ENCODE results near the gene GZMB. TPM values are rescaled to one million over a fixed set of nuclear protein-coding genes. Genes with fewer than 3 reads are reported as not detected.
"Not testable (repeated sequence)": the region's sequence is repeated elsewhere in the genome, so short reads cannot be mapped to it uniquely, and the experiment has no call there.

GZMB gene
- total RNA-seq, 1 donor from 2014 or later, result 0.96 TPM

GRCh38 chr14:24631749-24632335, 2.1 kb downstream of the GZMB start:
- no peak for DNase-seq (ENCODE audit: low spot score)

- DNase-seq (ENCODE audit: low spot score), result peak; percentile 24
These were observed 3.0 kb downstream of the GZMB start for GRCh38 chr14:24630872-24631477.

GRCh38 chr14:24630087-24630871, 3.7 kb downstream of the GZMB start:
- DNase-seq (ENCODE audit: low spot score), result no peak

GRCh38 chr14:24629521-24629920, 4.5 kb downstream of the GZMB start:
- no peak for DNase-seq (ENCODE audit: low spot score)

GRCh38 chr14:24613747-24614146, 20.2 kb downstream of the GZMB start:
- DNase-seq (ENCODE audit: low spot score), result no peak

- no peak for DNase-seq (ENCODE audit: low spot score)
These were observed 20.7 kb downstream of the GZMB start for GRCh38 chr14:24613241-24613640.

GRCh38 chr14:24612196-24612595, 21.8 kb downstream of the GZMB start:
- no peak for DNase-seq (ENCODE audit: low spot score)

GRCh38 chr14:24609655-24610344, 24.2 kb downstream of the GZMB start, which contains the start of gene GZMH:
Gene GZMH (minus strand): TSS chr14:24609685. CDS start chr14:24609613, 72 bp downstream.
- no peak for DNase-seq (ENCODE audit: low spot score)

- DNase-seq (ENCODE audit: low spot score), result no peak
These were observed 26.1 kb downstream of the GZMB start for GRCh38 chr14:24607635-24608514.

GRCh38 chr14:24607081-24607480, 26.9 kb downstream of the GZMB start:
- no peak for DNase-seq (ENCODE audit: low spot score)

GRCh38 chr14:24606297-24606696, 27.7 kb downstream of the GZMB start:
- DNase-seq (ENCODE audit: low spot score), result no peak

- no peak for DNase-seq (ENCODE audit: low spot score)
These were observed 28.4 kb downstream of the GZMB start for GRCh38 chr14:24605435-24606190.

GRCh38 chr14:24597403-24597802, 36.6 kb downstream of the GZMB start:
- no peak for DNase-seq (ENCODE audit: low spot score)

- no peak for DNase-seq (ENCODE audit: low spot score)
These were observed 38.7 kb downstream of the GZMB start for GRCh38 chr14:24595073-24595808.

- DNase-seq (ENCODE audit: low spot score), result not testable (repeated sequence)
These were observed 43.0 kb downstream of the GZMB start for GRCh38 chr14:24591004-24591403.

- not testable (repeated sequence) for DNase-seq (ENCODE audit: low spot score)
These were observed 49.6 kb downstream of the GZMB start for GRCh38 chr14:24584402-24584801.
